H1 (cell line): Measurements from ENCODE around the gene CDH8. TPM values are rescaled to one million over a fixed set of nuclear protein-coding genes. Genes with fewer than 3 reads are reported as not detected.
A peak's percentile ranks its signal among the peaks of the same experiment; 100 is the strongest.

ENCODE experiments used
- CTCF ChIA-PET: fragments of 300-600 bp; sonication (Branson Sonifier 250); formaldehyde crosslinking; loops from one replicate; lab custom pipeline; 2021; ENCODE audit not compliant: partially characterized antibody; lab: Charles Lee
- POLR2A ChIA-PET: fragments of 300-600 bp; sonication (Branson Sonifier 250); formaldehyde crosslinking; loops from one replicate; lab custom pipeline; 2021; ENCODE audit warnings: inconsistent platforms; ENCODE audit not compliant: partially characterized antibody; lab: Charles Lee
- DNase-seq, 2 experiments: peaks; one replicate each; pipeline versions ENCODE4 v3.0.0 to v3.0.0-alpha.2; 2010 to 2022; ENCODE audit warnings: low spot score in 2 of 2, low read depth in 1 of 2, mixed read lengths in 1 of 2
- FAIRE-seq: peaks from 2 replicates; lab custom pipeline; 2011; peaks lifted over from hg19 to GRCh38; lab: Jason Lieb, UNC
- H2AFZ ChIP-seq: 2 replicates; pipeline ENCODE4 v1.8.1; 2012; ENCODE audit warnings: low read length, inconsistent platforms
- H2AK5ac ChIP-seq: 2 replicates; pipeline ENCODE4 v1.6.1; 2013; ENCODE audit warnings: low read depth, low read length
- H2BK120ac ChIP-seq: replicated peaks from 2 replicates; pipeline ENCODE3; 2013; ENCODE audit warnings: low read depth, low read length, inconsistent platforms
- H2BK12ac ChIP-seq: 2 replicates; pipeline ENCODE4 v1.6.1; 2013; ENCODE audit warnings: low read depth, low read length
- H2BK15ac ChIP-seq: 2 replicates; pipeline ENCODE4 v1.6.1; 2013; ENCODE audit warnings: low read length
- H2BK20ac ChIP-seq: 2 replicates; pipeline ENCODE4 v1.6.1; 2013; ENCODE audit warnings: low read length
- H2BK5ac ChIP-seq: 2 replicates; pipeline ENCODE4 v1.6.1; 2013; ENCODE audit warnings: low read depth, low read length
- H3K14ac ChIP-seq: 2 replicates; pipeline ENCODE4 v1.6.1; 2013; ENCODE audit warnings: inconsistent platforms; ENCODE audit not compliant: insufficient read length
- H3K18ac ChIP-seq: 2 replicates; pipeline ENCODE4 v1.6.1; 2013; ENCODE audit warnings: low read length; ENCODE audit errors: extremely low read depth
- H3K23ac ChIP-seq: 2 replicates; pipeline ENCODE4 v1.6.1; 2013; ENCODE audit warnings: inconsistent platforms; ENCODE audit not compliant: insufficient read length
- H3K23me2 ChIP-seq: 2 replicates; pipeline ENCODE4 v1.6.1; 2013; ENCODE audit warnings: low read depth, low read length
- H3K27ac ChIP-seq: 2 replicates; pipeline ENCODE4 v1.6.1; 2011; ENCODE audit warnings: low read depth, low read length, inconsistent platforms
- H3K27me3 ChIP-seq, 4 experiments: replicated peaks in 1 of 4; 1 replicate in 1 of 4; 2 replicates in 3 of 4; pipeline versions ENCODE4 v1.6.1 to v1.8.1; 2011 to 2013; ENCODE audit warnings: low read length in 3 of 4, mild to moderate bottlenecking in 3 of 4, inconsistent platforms in 2 of 4, mixed read lengths in 2 of 4, moderate library complexity in 1 of 4; ENCODE audit not compliant: control insufficient read depth in 3 of 4, insufficient read depth in 3 of 4; ENCODE audit errors: extremely low read depth in 1 of 4
- H3K36me3 ChIP-seq, 4 experiments: 2 replicates each; pipeline versions ENCODE4 v1.6.1 to v1.8.1; 2011 to 2013; ENCODE audit warnings: mild to moderate bottlenecking in 4 of 4, low read length in 3 of 4, moderate library complexity in 2 of 4, control low read depth in 1 of 4, inconsistent platforms in 1 of 4; ENCODE audit not compliant: insufficient read depth in 4 of 4, control insufficient read depth in 2 of 4
- H3K4ac ChIP-seq: replicated peaks from 2 replicates; pipeline ENCODE3; 2013; ENCODE audit warnings: low read length, low read depth, mixed read lengths, inconsistent platforms; ENCODE audit not compliant: insufficient read length
- H3K4me1 ChIP-seq, 4 experiments: replicated peaks in 1 of 4; 1 replicate in 1 of 4; 2 replicates in 3 of 4; pipeline versions ENCODE4 v1.6.1 to v1.8.1; 2011 to 2013; ENCODE audit warnings: low read length in 3 of 4, inconsistent platforms in 2 of 4, mixed read lengths in 1 of 4; ENCODE audit not compliant: insufficient read depth in 4 of 4, control insufficient read depth in 3 of 4
- H3K4me2 ChIP-seq, 2 experiments: 2 replicates each; pipeline versions ENCODE4 v1.6.1 to v1.8.1; 2011 to 2013; ENCODE audit warnings: low read depth in 2 of 2, low read length in 2 of 2, control low read depth in 1 of 2, inconsistent platforms in 1 of 2, mild to moderate bottlenecking in 1 of 2; ENCODE audit not compliant: insufficient read depth in 1 of 2
- H3K4me3 ChIP-seq, 4 experiments: fragments of 200-600, 300-600 bp in 1 of 4; sonication (generic), shearing (Covaris generic), sonication (Bioruptor Twin) in 1 of 4; 2 replicates each; pipeline versions ENCODE4 v1.5.1 to v1.8.1; 2011 to 2016; ENCODE audit warnings: low read length in 4 of 4, low read depth in 3 of 4, control low read depth in 2 of 4, inconsistent platforms in 2 of 4, mild to moderate bottlenecking in 2 of 4, mixed read lengths in 1 of 4, moderate library complexity in 1 of 4; ENCODE audit not compliant: insufficient read depth in 2 of 4; ENCODE audit errors: extremely low read depth in 1 of 4
- H3K56ac ChIP-seq: replicated peaks from 2 replicates; pipeline ENCODE3; 2013; ENCODE audit warnings: low read depth, mild to moderate bottlenecking, mixed read lengths, low read length, inconsistent platforms; ENCODE audit not compliant: insufficient read length
- H3K79me1 ChIP-seq: 2 replicates; pipeline ENCODE4 v1.6.1; 2013; ENCODE audit warnings: low read depth, low read length, control low read depth
- H3K79me2 ChIP-seq, 2 experiments: 2 replicates each; pipeline versions ENCODE4 v1.6.1 to v1.8.1; 2012 to 2013; ENCODE audit warnings: low read length in 2 of 2, mild to moderate bottlenecking in 2 of 2, inconsistent platforms in 1 of 2; ENCODE audit not compliant: insufficient read depth in 2 of 2, control insufficient read depth in 1 of 2
- H3K9ac ChIP-seq, 4 experiments: replicated peaks in 1 of 4; 1 replicate in 1 of 4; 2 replicates in 3 of 4; pipeline versions ENCODE4 v1.6.1 to v1.8.1; 2011 to 2013; ENCODE audit warnings: low read depth in 3 of 4, low read length in 3 of 4, control low read depth in 2 of 4, mild to moderate bottlenecking in 2 of 4, moderate library complexity in 2 of 4, inconsistent platforms in 1 of 4; ENCODE audit errors: extremely low read depth in 1 of 4
- H3K9me3 ChIP-seq, 2 experiments: 2 replicates each; pipeline versions ENCODE4 v1.6.1 to v1.8.1; 2012 to 2013; ENCODE audit warnings: mild to moderate bottlenecking in 2 of 2, moderate library complexity in 2 of 2, control low read depth in 1 of 2, inconsistent platforms in 1 of 2, low read depth in 1 of 2, low read length in 1 of 2, mixed read lengths in 1 of 2; ENCODE audit not compliant: insufficient read depth in 2 of 2
- H4K20me1 ChIP-seq, 2 experiments: replicated peaks in 1 of 2; 2 replicates each; pipeline versions ENCODE3 to v1.8.1; 2011 to 2013; ENCODE audit warnings: inconsistent platforms in 2 of 2, low read length in 2 of 2, mild to moderate bottlenecking in 1 of 2; ENCODE audit not compliant: insufficient read depth in 2 of 2, control insufficient read depth in 1 of 2
- H4K5ac ChIP-seq: 2 replicates; pipeline ENCODE4 v1.6.1; 2013; ENCODE audit warnings: low read length, low read depth, mixed read lengths, inconsistent platforms; ENCODE audit not compliant: insufficient read length
- H4K8ac ChIP-seq: 2 replicates; pipeline ENCODE4 v1.8.0; 2013; ENCODE audit warnings: mild to moderate bottlenecking, moderate library complexity, low read length, inconsistent platforms; ENCODE audit not compliant: insufficient read depth; ENCODE audit errors: extremely low read depth
- H4K91ac ChIP-seq: replicated peaks from 2 replicates; pipeline ENCODE3; 2013; ENCODE audit warnings: low read length, mixed read lengths, inconsistent platforms; ENCODE audit not compliant: insufficient read length
- BCL11A ChIP-seq, 2 experiments: IDR thresholded peaks; one replicate each; pipeline ENCODE4 v1.6.1; 2011; ENCODE audit warnings: low read depth in 2 of 2, low read length in 2 of 2, mild to moderate bottlenecking in 2 of 2
- CTCF ChIP-seq, 3 experiments: IDR thresholded peaks; 1 replicate in 2 of 3; 2 replicates in 1 of 3; pipeline versions ENCODE4 v1.5.1 to v1.6.1; 2011; ENCODE audit warnings: low read length in 3 of 3, mild to moderate bottlenecking in 3 of 3, inconsistent platforms in 2 of 3, low read depth in 1 of 3, moderate library complexity in 1 of 3; ENCODE audit not compliant: insufficient read depth in 1 of 3; ENCODE audit errors: control extremely low read depth in 1 of 3
- E2F6 ChIP-seq: IDR thresholded peaks from 2 replicates; pipeline ENCODE4 v1.6.1; 2012; ENCODE audit warnings: inconsistent platforms
- KDM4A ChIP-seq: IDR thresholded peaks from one replicate; pipeline ENCODE4 v1.7.1; 2012; ENCODE audit warnings: low read depth, mild to moderate bottlenecking, moderate library complexity, low read length, inconsistent platforms; ENCODE audit not compliant: severe bottlenecking
- RAD21 ChIP-seq, 2 experiments: IDR thresholded peaks in 1 of 2; conservative IDR thresholded peaks in 1 of 2; 2 replicates each; pipeline ENCODE4 v1.6.1; 2011; ENCODE audit warnings: low read depth in 2 of 2, low read length in 2 of 2, improper control_type of control experiment in 1 of 2, inconsistent platforms in 1 of 2, mild to moderate bottlenecking in 1 of 2, moderate library complexity in 1 of 2
- SIX5 ChIP-seq: IDR thresholded peaks from 2 replicates; pipeline ENCODE4 v1.6.1; 2011; ENCODE audit warnings: mild to moderate bottlenecking, low read depth, low read length
- SP1 ChIP-seq: IDR thresholded peaks from 2 replicates; pipeline ENCODE4 v1.6.1; 2011; ENCODE audit warnings: low read depth, low read length
- TBP ChIP-seq: IDR thresholded peaks from 2 replicates; pipeline ENCODE4 v1.6.1; 2011; ENCODE audit warnings: low read depth, low read length, improper control_type of control experiment
- WGBS, 2 experiments: shearing (Covaris generic) in 1 of 2; methylation state at CpG; one replicate each; pipeline versions ENCODE4 v1.1.6 to v1.1.7; 2013 to 2015; ENCODE audit warnings: low lambda C conversion rate in 2 of 2, mixed read lengths in 2 of 2, inconsistent platforms in 1 of 2, low coverage in 1 of 2, missing lambda C conversion rate in 1 of 2; ENCODE audit not compliant: insufficient replicate concordance in 2 of 2, insufficient coverage in 1 of 2, insufficient read length in 1 of 2; ENCODE audit errors: extremely low coverage in 1 of 2, missing lambda C conversion rate in 1 of 2; 5-methylcytosine and 5-hydroxymethylcytosine counted together
- polyA plus RNA-seq, 7 experiments: library from polyadenylated mRNA; depleted of rRNA in 3 of 7; stranded (reverse) in 5 of 7; unstranded in 2 of 7; fragments of >200 nt in 5 of 7; fragments of 200-250 nt in 2 of 7; gene quantifications; 1 replicate in 5 of 7; 2 replicates in 1 of 7; 4 replicates in 1 of 7; pipeline versions ENCODE4 v1.2.1 to v1.2.3, GENCODE V29; 2011 to 2013; ENCODE audit warnings: missing spikeins in 2 of 7, mixed read lengths in 2 of 7
- total RNA-seq: library from RNA; stranded (reverse); fragmentation: NEBNext Ultra II Directional; extraction: Animal tissue kit (Norgen Biotek cat#: 25700); gene quantifications from 2 replicates; pipeline ENCODE4 v1.2.1, GENCODE V29; 2021

CDH8 gene
- total and polyA plus RNA-seq, 2 of the 8 experiments (the other 6 are each of a cell fraction or from before 2014, with no cell fraction given) = 7.7 to 8.4 TPM

DNA sequence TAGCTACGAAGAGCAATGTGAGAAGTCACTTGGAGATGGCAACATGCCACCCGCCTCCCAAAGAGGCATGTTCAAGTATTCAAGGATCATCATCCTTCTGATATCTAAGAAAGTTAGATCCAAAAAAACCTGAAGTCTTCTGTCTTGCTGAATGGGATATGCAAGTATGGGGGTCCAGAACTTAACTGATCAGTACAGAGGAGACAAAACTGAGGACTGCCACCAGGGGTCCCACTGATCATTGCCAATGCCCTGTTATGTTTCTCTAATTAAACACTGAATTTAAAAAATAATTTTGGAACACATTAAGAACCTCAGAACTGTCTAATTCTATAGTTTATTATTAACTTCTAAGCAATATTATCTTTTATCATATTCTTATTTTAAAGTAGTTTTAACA lies 99.7 kb downstream of the CDH8 start:
- H4K5ac ChIP-seq = no peak overlapping the region
- no peaks in the 10 kb centered on the region for H3K36me3 ChIP-seq
- H3K79me2 ChIP-seq = no peaks in the 10 kb centered on the region
- FAIRE-seq (peak; percentile 76), DNase-seq (no peak)
- H2BK12ac ChIP-seq = no peak overlapping the region
- no peak overlapping the region for H2BK15ac ChIP-seq
- no peak overlapping the region for H4K8ac ChIP-seq
- POLR2A ChIA-PET = no interaction called here
- no peak overlapping the region for H2BK5ac ChIP-seq
- H3K4me1 ChIP-seq = peaks cover 0 to 3% (median 1%) of the 10 kb centered on the region in 4 experiments; a peak in 3 of 7 replicates
- H3K14ac ChIP-seq = no peak overlapping the region
- no peak overlapping the region for H3K23ac ChIP-seq
- H3K4me2 ChIP-seq = no peak overlapping the region
- H3K18ac ChIP-seq = no peak overlapping the region
- CTCF ChIA-PET = interaction anchor here (0.6 to 5.8 kb wide), 26 partner anchors 9 to 328 kb away, joined by 3 to 66 read pairs (median 4); no protein-coding TSS in a partner anchor
- H3K79me1 ChIP-seq = no peaks in the 10 kb centered on the region
- H4K20me1 ChIP-seq = no peaks in the 10 kb centered on the region
- no peaks in the 10 kb centered on the region for H3K27me3 ChIP-seq
- no peaks in the 10 kb centered on the region for H3K23me2 ChIP-seq
- no peak overlapping the region for H2AK5ac ChIP-seq
- no peak overlapping the region for H3K4ac ChIP-seq
- H2BK120ac ChIP-seq = no peak overlapping the region
- H3K27ac ChIP-seq = no peak overlapping the region
- H4K91ac ChIP-seq = no peak overlapping the region
- H3K56ac ChIP-seq = no peak overlapping the region
- H3K9me3 ChIP-seq = no peaks in the 10 kb centered on the region
- no peak overlapping the region for H3K9ac ChIP-seq
- H2BK20ac ChIP-seq = no peak overlapping the region
- no peak overlapping the region for H2AFZ ChIP-seq
- no peak for TF ChIP-seq E2F6
- TF ChIP-seq SP1 = no peak
- TF ChIP-seq SIX5 = no peak
- TF ChIP-seq BCL11A (IDR thresholded peaks at IDR 0.05; ENCODE audit: low read depth in 2 of 2, low read length in 2 of 2) = no peak
- peak; percentile 7 to 60 (median 49) for TF ChIP-seq CTCF (IDR thresholded peaks at IDR 0.05; ENCODE audit: control extremely low read depth in 1 of 3, insufficient read depth in 1 of 3, low read depth in 1 of 3, low read length in 3 of 3)
- no peak for TF ChIP-seq TBP
- TF ChIP-seq RAD21 (IDR thresholded peaks at IDR 0.05 in 1 of 2, conservative IDR thresholded peaks at IDR 0.05 in 1 of 2; ENCODE audit: low read depth in 2 of 2, low read length in 2 of 2) = peak; percentile 76 to 77
- no peak for TF ChIP-seq KDM4A
- WGBS, 2 experiments = 71% methylated on average over 2 of the region's 2 CpGs; no CpG with 5 or more reads in 1 of the 2 experiments
- no peak overlapping the region for H3K4me3 ChIP-seq
